Measurements from ENCODE around the gene GLRA1. TPM values are rescaled to one million over a fixed set of nuclear protein-coding genes. Genes with fewer than 3 reads are reported as not detected.
A peak's percentile ranks its signal among the peaks of the same experiment; 100 is the strongest.
"Not testable (repeated sequence)": the region's sequence is repeated elsewhere in the genome, so short reads cannot be mapped to it uniquely, and the experiment has no call there.

The GLRA1 gene
- total RNA-seq, 1 experiment from 2014 or later, result not detected

DNA sequence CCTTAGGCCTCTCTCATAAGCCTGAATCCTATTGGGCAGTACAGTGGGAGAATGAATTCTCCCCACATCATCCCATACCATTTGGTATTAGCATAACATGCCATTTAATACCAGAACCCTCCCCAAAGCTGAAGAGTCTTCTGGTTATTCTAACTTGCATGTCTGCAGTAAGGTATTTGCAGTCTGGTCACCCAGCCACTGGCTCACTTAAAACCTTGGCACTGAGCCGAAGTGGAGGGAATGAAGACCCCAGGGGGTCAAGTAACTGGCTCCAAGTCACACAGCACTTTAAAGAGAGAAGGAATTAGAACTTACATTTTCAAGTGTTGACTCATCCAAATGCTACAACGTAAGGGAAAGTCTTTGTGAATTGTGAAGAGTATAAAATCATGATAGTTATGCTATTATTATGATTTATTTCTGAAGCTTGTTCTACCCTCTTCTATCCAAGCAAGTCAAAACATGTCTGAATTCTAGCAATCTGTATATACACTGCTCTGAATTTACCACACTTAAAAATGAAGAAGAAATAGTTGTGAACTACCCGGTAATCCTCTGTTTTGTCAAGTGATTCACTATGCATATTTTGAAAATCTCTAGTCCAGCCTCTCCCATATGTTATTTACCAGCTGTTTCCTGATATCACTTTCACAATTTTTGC, 28.5 kb downstream of the GLRA1 start:
- no peaks in the 10 kb centered on the region for H3K36me3 ChIP-seq (ENCODE audit: control insufficient read depth in 1 of 2, insufficient read depth in 2 of 2, low read length in 2 of 2)
- peaks cover 29% of the 10 kb centered on the region for H3K27me3 ChIP-seq (ENCODE audit: insufficient read depth, low read length)
- ChIA-PET RAD21 (ENCODE audit: low non-redundant PET in 1 of 2, low total read pairs in 2 of 2, uncharacterized antibody in 2 of 2, unreplicated experiment in 2 of 2) (no interaction called here), POLR2A (no interaction called here), CTCF (no interaction called here)
- H3K79me2 ChIP-seq (ENCODE audit: insufficient read depth, low read length), result no peaks in the 10 kb centered on the region
- no peak overlapping the region for H2AFZ ChIP-seq (ENCODE audit: low read depth, low read length, poor library complexity, severe bottlenecking)
- H4K20me1 ChIP-seq (ENCODE audit: insufficient read depth), result no peaks in the 10 kb centered on the region
- TF ChIP-seq ATF3 (IDR thresholded peaks at IDR 0.05) (no peak), JUND (IDR thresholded peaks at IDR 0.05) (no peak), TCF7L2 (IDR thresholded peaks at IDR 0.05; ENCODE audit: borderline replicate concordance, extremely low read depth, insufficient read depth, insufficient read length) (no peak), FOSL1 (IDR thresholded peaks at IDR 0.05; ENCODE audit: low read depth) (no peak), CEBPB (IDR thresholded peaks at IDR 0.05; ENCODE audit: low read depth) (no peak), CTCF (IDR thresholded peaks at IDR 0.05 in 2 of 3, conservative IDR thresholded peaks at IDR 0.05 in 1 of 3; ENCODE audit: borderline replicate concordance in 1 of 3, insufficient read depth in 1 of 3, low read depth in 2 of 3, low read length in 2 of 3) (no peak), EGR1 (IDR thresholded peaks at IDR 0.05; ENCODE audit: low read depth) (no peak)
- H3K4me2 ChIP-seq (ENCODE audit: low read length), result peak overlapping the region; percentile 7; the same call in 1 of the 2 replicates
- no peak overlapping the region for H3K27ac ChIP-seq (ENCODE audit: low read depth, low read length)
- no peaks in the 10 kb centered on the region for H3K9me2 ChIP-seq (ENCODE audit: insufficient read depth)
- no peak for DNase-seq (ENCODE audit: low read depth, low spot score)
- peaks cover 0 to 6% of the 10 kb centered on the region in 2 experiments; a peak in 3 of 4 replicates for H3K4me1 ChIP-seq (ENCODE audit: control insufficient read depth in 1 of 2, insufficient read depth in 2 of 2, low read length in 2 of 2)
- no peak overlapping the region for H3K9ac ChIP-seq (ENCODE audit: low read length)
- H3K9me3 ChIP-seq (ENCODE audit: control insufficient read depth in 1 of 2, insufficient read depth in 1 of 2, low read depth in 1 of 2, low read length in 2 of 2), result no peaks in the 10 kb centered on the region
- H3K4me3 ChIP-seq (replicated peaks in 1 of 2; ENCODE audit: low read depth in 1 of 2, low read length in 2 of 2), result no peak overlapping the region
- BruUV-seq (replicated peaks), result no TSS peak
- intact Hi-C loops (cut with micrococcal nuclease), result no loop called here
- peak; percentile 34; the same call in 1 of the 2 replicates for ATAC-seq

GRCh38 chr5:151895660-151896030, 29.0 kb downstream of the GLRA1 start:
- Histone ChIP-seq H3K36me3 (ENCODE audit: control insufficient read depth in 1 of 2, insufficient read depth in 2 of 2, low read length in 2 of 2) (no peaks in the 10 kb centered on the region), H3K79me2 (ENCODE audit: insufficient read depth, low read length) (no peaks in the 10 kb centered on the region), H3K9me2 (ENCODE audit: insufficient read depth) (no peaks in the 10 kb centered on the region), H3K4me2 (ENCODE audit: low read length) (peak overlapping the region; percentile 7; the same call in 1 of the 2 replicates), H3K4me1 (ENCODE audit: control insufficient read depth in 1 of 2, insufficient read depth in 2 of 2, low read length in 2 of 2) (peaks cover 0 to 6% of the 10 kb centered on the region in 2 experiments; a peak in 3 of 4 replicates), H4K20me1 (ENCODE audit: insufficient read depth) (no peaks in the 10 kb centered on the region), H3K4me3 (replicated peaks in 1 of 2; ENCODE audit: low read depth in 1 of 2, low read length in 2 of 2) (no peak overlapping the region), H3K9ac (ENCODE audit: low read length) (no peak overlapping the region), H3K27ac (ENCODE audit: low read depth, low read length) (no peak overlapping the region), H2AFZ (ENCODE audit: low read depth, low read length, poor library complexity, severe bottlenecking) (no peak overlapping the region), H3K27me3 (ENCODE audit: insufficient read depth, low read length) (peaks cover 23% of the 10 kb centered on the region), H3K9me3 (ENCODE audit: control insufficient read depth in 1 of 2, insufficient read depth in 1 of 2, low read depth in 1 of 2, low read length in 2 of 2) (no peaks in the 10 kb centered on the region)
- DNase-seq (ENCODE audit: low read depth, low spot score) (no peak), ATAC-seq (peak; percentile 42; the same call in 1 of the 2 replicates)
- CTCF ChIA-PET, result no interaction called here
- TF ChIP-seq JUND (IDR thresholded peaks at IDR 0.05) (no peak), EZH2phosphoT487 (IDR thresholded peaks at IDR 0.05; ENCODE audit: borderline replicate concordance) (no peak), ZNF274 (IDR thresholded peaks at IDR 0.05; ENCODE audit: low read depth, low read length) (no peak), POLR2AphosphoS5 (IDR thresholded peaks at IDR 0.05; ENCODE audit: low read depth, low read length) (no peak), SP1 (IDR thresholded peaks at IDR 0.05; ENCODE audit: low read depth) (no peak), TCF7L2 (IDR thresholded peaks at IDR 0.05; ENCODE audit: borderline replicate concordance, extremely low read depth, insufficient read depth, insufficient read length) (no peak)
- intact Hi-C loops (cut with micrococcal nuclease), result no loop called here
- BruUV-seq (replicated peaks), result no TSS peak
- POLR2A ChIA-PET, result no interaction called here
- RAD21 ChIA-PET (ENCODE audit: low non-redundant PET in 1 of 2, low total read pairs in 2 of 2, uncharacterized antibody in 2 of 2, unreplicated experiment in 2 of 2), result no interaction called here

DNA sequence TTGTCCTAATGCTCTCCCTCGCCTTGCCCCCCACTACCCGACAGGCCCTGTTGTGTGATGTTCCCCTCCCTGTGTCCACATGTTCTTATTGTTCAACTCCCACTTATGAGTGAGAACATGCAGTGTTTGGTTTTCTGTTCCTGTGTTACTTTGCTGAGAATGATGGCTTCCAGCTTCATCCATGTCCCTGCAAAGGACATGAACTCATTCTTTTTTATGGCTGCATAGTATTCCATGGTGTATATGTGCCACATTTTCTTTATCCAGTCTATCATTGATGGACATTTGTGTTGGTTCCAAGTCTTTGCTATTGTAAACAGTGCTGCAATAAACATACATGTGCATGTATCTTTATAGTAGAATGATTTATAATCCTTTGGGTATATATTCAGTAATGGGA, 31.2 kb downstream of the GLRA1 start:
- H3K9ac ChIP-seq (ENCODE audit: low read length); H3K27me3 ChIP-seq (ENCODE audit: insufficient read depth, low read length); H3K27ac ChIP-seq (ENCODE audit: low read depth, low read length); intact Hi-C loops (cut with micrococcal nuclease); H3K4me1 ChIP-seq (ENCODE audit: control insufficient read depth in 1 of 2, insufficient read depth in 2 of 2, low read length in 2 of 2); H3K79me2 ChIP-seq (ENCODE audit: insufficient read depth, low read length); H2AFZ ChIP-seq (ENCODE audit: low read depth, low read length, poor library complexity, severe bottlenecking); H3K4me3 ChIP-seq (replicated peaks in 1 of 2; ENCODE audit: low read depth in 1 of 2, low read length in 2 of 2); H3K36me3 ChIP-seq (ENCODE audit: control insufficient read depth in 1 of 2, insufficient read depth in 2 of 2, low read length in 2 of 2); RAD21 ChIA-PET (ENCODE audit: low non-redundant PET in 1 of 2, low total read pairs in 2 of 2, uncharacterized antibody in 2 of 2, unreplicated experiment in 2 of 2); CTCF ChIA-PET; H4K20me1 ChIP-seq (ENCODE audit: insufficient read depth); H3K9me3 ChIP-seq (ENCODE audit: control insufficient read depth in 1 of 2, insufficient read depth in 1 of 2, low read depth in 1 of 2, low read length in 2 of 2); POLR2A ChIA-PET; DNase-seq (ENCODE audit: low read depth, low spot score); BruUV-seq (replicated peaks); H3K9me2 ChIP-seq (ENCODE audit: insufficient read depth); ATAC-seq; H3K4me2 ChIP-seq (ENCODE audit: low read length): not testable (repeated sequence)
